Posterior vena cava (tissue), 2 donors: Measurements from ENCODE around the gene ADAMTS13. TPM values are rescaled to one million over a fixed set of nuclear protein-coding genes. Genes with fewer than 3 reads are reported as not detected.
A peak's percentile ranks its signal among the peaks of the same experiment; 100 is the strongest.

Source experiments
- DNase-seq: peaks from one replicate; pipeline ENCODE4 v3.0.0-alpha.2; 2020; ENCODE audit warnings: low spot score
- intact Hi-C, 2 donors: fragments of 100-400 bp; cut with DNase I; formaldehyde crosslinking; loops; one replicate each; pipeline versions ENCODE4 v1.14.1 to v1.14.2; 2022 to 2023
- total RNA-seq, 2 donors: library from RNA; stranded (reverse); fragmentation: NEBNext Ultra II Directional; extraction: Animal tissue kit (Norgen Biotek cat#: 25700); gene quantifications; one replicate each; pipeline ENCODE4 v1.2.1, GENCODE V29; 2021
- donor health status: DM: yes; HTN: yes; CAD: no.
- donor health status: DM: yes; HTN: yes; CAD: no.

Gene ADAMTS13
- total RNA-seq, 2 donors from 2014 or later = 0.48 to 1.8 TPM

DNA sequence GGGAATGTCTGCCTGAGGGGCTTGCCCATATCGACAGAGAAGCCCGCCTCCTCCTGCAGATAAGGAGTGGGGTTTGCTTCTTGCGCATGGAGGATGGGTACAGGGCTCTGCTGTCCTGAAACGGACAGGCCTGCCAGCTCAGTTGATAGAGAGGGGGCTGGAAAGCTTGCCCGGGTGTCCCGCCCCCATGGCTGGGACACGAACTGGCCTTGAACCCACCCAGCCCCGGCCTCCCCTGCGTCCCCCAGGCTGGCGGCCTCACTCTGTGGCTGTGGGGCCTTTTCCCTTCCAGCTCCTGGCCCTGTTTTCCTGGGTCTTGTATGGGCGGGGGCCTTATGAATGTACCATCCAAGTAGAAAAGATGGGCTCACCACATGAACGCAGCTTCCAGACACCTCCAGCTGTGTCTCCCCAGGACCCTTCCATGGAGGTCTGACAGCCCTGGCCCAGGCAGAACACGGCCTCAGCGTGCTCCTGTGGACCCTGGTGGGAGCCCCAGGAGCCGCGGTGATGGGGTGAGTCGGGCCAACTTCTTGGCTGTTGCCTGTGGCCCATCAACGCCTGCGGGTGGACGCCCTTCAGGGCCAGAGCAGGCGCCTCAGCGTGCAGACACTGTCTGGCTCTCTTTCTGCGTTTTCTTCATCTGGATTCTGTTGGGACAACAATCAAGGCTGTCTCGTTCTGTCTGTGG, 72.6 kb downstream of the ADAMTS13 start:
- peak; percentile 69 for DNase-seq
- intact Hi-C loops = loop anchor here in 1 of 2 donors (5.0 kb wide), 1 partner anchor 312 kb away; no protein-coding TSS in a partner anchor

DNA sequence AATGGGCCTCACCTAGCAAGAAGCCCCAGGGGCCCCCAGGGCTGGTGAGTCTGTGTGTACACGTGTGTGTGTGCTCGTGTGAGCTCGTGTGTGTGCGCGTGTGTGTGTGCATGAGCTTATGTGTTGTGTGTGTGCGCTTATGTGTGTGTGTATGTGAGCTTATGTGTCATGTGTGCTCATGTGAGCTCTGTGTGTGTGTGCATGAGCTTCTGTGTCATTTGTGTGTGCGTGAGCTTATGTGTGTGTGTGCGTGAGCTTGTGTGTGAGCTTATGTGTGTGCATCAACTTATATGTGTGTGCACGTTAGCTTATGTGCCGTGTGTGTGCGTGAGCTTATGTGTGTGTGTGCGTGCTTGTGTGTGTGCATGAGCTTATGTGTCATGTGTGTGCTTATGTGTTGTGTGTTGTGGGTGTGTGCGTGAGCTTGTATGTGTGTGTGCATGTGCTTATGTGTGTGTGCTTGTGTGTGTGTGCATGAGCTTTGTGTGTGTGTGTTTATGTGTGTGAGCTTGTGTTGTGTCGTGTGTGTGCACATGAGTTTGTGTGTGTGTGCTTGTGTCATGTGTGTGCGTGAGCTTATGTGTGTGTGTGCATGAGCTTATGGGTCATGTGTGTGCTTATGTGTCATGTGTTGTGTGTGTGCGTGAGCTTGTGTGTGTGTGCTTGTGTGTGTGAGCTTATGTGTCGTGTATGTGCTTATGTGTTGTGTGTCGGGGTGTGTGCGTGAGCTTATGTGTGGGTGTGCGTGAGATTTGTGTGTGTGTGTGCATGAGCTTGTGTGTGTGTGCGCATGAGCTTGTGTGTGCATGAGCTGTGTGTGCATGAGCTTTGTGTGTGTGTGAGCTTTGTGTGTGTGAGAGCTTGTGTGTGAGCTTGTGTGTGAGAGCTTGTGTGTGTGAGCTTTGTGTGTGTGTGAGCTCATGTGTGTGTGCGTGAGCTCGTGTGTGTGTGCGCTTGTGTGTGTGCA, 73.4 kb downstream of the ADAMTS13 start:
- peak; percentile 53 for DNase-seq
- intact Hi-C loops = no loop called here

DNA sequence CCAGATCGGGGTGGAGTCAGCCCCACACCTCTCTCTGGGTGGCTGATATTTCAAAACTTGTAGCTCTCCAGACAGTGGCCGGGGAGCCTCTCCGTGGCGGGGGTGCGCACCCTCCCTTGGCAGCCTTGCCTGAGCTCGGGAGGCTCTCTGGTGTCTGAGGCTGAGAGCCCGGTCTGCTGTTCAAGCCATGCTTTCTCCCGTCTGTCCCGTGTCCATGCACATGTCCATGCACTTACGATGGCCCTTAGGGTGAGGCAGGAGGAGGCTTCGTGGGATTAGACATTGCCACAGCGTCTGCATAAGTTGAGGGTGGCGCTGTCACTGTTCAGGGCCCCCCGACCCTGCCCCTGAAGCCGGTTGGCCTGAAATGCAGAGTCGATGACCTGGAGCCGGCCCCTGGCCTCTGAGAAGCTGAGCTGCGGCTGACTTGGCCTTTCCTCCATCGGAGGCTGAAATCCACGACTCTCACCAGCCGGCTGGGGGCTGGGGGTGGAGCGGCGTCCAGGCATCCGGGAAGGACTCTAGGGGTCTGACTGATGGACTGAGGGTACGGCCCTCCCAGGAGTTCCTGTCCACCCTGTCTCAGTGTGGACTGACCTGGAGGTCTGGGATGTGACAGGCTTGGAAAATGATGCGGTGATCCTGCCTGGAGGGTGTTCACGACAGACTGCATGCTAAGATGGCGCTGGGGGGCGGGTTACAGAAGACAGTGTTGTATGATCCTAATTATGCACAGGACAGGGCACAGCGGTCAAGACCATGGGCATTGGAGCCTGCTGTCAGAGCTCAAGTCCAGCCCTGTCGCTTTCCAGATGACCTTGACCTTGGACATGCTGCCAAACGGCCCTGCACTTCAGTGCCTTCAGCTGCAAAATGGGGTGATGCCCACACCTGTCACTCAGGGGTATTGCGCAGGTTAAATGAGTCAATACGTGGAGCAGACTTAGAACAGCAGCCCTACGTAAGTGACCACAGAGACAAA, 75.0 kb downstream of the ADAMTS13 start:
- intact Hi-C loops = no loop called here

DNA sequence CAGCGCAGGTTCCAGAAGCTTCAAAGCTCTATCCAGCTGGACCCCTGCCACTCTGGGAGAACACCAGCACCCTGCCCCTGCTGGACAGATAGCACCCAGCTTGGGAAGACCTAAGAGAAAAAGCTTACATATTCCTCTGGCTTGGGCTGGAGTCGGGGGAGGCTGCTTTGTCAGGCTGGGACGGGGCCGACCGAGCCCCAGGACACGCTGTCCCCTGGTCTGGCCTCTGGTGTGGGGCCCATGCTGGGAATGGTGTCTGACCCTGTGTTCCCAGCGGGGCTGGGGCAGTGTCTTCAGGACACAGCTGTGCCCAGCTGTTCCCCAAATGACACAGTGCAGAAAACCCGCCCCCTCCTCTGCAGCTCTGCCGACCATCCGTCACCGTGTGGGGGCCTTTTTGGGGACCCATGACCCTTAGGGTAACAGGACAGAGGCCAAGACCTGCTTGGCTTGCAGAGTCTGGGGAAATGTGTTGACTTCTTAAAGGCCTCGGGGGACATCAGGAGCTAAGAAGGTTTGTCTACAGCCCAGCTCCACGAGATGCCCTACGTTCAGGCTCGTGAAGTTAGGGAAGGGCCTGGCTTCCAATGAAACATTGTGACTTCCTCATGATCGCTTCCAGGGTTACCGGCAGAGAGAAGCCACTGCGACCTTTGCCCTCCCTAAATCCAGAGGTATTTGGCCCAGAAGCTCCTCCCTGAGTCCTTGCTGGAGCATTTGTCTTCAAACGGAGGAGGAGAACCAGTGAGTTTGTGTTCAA, 77.1 kb downstream of the ADAMTS13 start:
- intact Hi-C loops = no loop called here
- DNase-seq = no peak

More for the DNA sequence above, 75.0 kb downstream of the ADAMTS13 start:
- DNase-seq = peak; percentile 69

DNA sequence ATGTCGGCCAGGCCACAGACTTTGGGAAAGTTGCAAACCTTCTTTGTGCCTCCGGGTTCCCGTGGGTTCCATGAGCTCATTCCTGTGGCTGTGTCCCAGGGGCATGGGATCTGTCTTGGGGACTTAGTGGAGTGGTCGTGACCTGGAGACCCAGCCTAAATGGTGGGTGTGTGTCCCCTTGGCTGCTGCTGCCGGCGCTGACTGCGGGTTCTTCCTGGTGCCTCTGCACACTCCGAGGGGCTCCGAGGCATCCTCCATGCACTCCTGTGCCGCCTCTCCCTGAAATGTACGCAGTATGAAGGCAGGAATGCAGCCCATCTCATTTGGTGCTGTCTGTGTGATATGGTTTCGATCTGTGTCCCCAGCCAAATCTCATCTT, 77.7 kb downstream of the ADAMTS13 start:
- intact Hi-C loops = no loop called here
- DNase-seq = no peak

DNA sequence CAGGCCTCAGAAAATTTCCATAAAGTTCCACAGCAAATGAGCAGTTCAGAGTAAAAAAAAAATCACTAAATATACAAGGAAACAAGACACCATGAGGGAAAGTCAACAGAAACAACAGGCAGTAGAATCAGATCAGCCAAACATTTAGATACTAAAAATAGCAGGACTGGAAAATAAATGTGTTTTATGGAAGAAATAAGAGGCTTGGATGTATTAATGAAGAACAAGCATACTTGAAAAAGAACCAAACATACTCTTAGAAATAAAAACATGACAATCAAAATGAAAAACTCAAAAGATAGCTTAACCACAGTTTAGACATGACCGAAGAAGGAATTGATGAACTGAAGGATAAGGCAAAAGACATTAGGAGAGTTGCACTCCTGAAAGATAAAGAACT, 79.9 kb downstream of the ADAMTS13 start:
- DNase-seq = no peak
- intact Hi-C loops = no loop called here

DNA sequence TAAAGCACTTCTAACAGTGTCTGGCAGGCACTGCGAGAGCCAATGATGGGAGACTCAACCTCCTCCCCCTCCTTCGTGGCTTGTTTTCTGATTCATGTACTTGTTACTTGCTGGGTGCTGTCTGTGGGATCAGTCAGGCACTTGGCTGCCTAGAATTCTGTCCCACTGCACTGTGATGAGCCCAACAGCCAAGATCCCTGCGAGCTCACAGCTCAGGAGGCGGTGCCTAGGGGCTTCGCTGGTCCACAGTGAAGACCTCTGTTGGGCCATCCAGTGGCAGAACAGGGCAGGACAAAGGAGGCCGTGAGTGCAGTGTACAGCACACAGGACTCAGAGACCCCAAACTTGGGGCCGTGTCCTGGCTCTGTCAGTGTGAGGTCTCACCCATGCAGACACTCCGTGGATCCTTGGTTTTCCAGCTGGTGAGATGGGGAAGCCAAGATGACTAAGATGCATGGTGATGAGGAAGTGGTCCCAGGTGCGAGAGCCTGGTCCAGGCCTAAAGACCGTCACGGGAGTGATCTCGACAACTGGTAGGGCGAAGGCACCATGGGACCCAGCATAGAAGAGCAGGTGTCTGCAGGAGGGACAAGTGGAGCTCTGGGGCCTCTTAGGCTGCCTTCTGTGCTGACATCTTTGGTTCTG, 83.1 kb downstream of the ADAMTS13 start:
- DNase-seq = no peak
- intact Hi-C loops = no loop called here

DNA sequence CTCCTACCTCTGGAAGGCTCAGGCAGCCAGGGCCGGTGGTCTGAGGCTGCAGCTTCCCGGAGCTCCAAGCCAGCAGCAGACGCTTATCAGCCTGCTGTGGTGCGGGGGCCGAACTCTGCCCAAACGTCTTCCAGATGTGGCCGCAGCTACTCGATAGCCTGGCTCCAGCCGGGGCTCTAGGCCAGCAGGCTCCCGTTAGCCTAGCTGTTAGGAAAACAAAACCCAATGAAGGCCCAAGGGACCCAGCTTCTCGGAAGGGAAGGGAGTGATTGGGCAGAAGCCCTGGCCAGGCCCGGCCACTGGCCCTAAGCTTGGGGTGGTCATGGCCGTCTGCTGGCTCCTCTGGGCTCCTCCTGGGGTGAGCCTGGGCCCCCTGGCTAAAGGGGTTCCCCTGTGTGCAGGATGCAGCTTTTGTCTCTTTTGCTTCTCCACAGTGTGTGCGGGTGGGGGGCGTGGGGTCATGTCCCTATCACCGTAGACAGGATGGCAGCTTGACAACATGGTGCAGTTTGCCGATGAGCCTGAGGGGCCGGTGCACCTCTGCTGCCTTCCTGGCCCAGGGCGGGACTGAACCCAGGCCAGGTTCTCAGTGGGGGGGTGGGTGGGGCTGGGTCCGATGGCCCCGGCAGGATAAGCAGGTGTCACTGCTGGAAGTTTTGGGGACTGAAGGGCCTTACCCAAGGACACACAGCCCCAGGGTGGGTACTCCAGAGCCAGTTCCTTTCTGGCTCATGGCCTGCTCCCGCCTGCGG, 83.9 kb downstream of the ADAMTS13 start:
- intact Hi-C loops = no loop called here
- peak; percentile 94 for DNase-seq

DNA sequence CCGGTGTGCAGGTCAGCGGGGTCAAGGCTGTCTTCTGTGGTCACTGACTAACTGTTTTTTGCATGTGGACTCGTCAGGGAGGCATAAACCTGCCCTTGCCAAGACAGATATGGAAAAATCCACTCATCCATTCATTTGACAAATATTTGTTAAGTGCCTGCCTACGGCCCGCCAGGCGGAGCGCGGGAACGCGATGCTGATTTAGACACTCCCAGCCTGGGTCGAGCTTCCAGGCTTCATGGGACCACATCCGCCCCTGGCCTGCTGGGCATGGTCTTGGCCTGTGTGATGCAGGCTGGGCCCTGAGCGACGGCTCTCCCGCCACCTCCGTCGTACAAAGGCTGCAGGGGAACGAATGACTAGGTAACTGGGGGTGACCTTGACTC, 84.5 kb downstream of the ADAMTS13 start:
- peak; percentile 94 for DNase-seq
- intact Hi-C loops = no loop called here

DNA sequence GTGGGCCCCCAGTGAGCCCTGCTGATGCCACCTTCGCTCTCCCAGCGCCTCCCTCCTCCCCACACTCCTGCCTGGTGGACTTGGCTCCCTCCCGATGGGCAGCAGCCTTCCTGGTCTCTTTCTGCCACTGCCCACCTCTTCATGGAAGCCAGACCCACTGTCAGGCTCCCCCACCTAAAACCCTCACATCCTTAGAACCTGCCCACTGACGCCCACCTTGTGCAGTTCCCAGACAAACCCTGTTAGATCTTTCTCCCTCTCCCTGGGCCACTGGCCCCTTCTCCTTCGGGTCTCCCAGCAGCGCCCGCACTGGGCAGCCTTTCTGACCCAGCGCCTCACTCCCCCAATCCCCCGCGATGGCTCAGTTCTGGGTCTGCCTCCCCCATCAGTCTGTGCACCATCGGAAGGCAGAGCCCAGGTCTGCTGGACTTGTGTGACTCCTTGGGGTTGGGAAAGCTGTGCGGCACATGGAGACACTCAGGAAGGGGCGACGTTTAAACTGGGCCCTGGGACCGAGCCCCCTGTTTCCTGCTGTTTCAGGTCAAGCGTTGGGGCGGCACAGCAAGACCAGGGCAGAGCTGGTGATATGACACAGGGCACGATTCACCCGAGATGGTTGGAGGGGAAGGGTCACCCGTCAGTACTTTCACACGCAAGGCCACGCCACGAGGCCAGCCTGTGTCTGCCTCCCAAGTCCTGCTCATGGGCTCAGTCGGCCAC, 85.2 kb downstream of the ADAMTS13 start:
- intact Hi-C loops = no loop called here

DNA sequence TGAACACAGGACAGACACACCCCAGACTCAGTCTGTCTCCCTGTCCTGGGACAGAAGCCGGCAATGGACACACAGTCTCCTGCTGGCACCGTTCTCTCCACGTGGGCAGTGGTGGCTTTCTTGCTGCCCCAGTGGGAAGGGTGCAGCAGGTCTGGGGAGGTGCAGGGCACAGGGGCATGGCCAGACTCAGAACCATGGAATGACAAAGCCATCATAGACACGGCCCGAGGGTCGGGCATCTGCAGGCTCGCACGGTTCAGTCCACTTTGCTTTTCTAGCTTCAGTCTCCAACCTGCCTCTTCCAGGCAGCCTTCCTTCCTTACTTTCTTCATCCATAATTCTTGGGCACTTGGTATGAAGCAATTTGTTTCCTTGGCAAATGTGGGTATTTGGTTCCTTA, 85.9 kb downstream of the ADAMTS13 start:
- DNase-seq = no peak
- intact Hi-C loops = no loop called here

More for the DNA sequence above, 85.2 kb downstream of the ADAMTS13 start:
- DNase-seq = no peak

Other genes with a start within 250 kb of the ADAMTS13 start
- not detected for gene OBP2B, start 213.1 kb upstream of the ADAMTS13 start, total RNA-seq
- gene ABO, start 147.2 kb upstream of the ADAMTS13 start, total RNA-seq = 1 to 10 TPM; 1.5 to 2.1 TPM
- 10 to 100 TPM; 11.5 to 12.0 TPM for gene SURF6, start 86.2 kb upstream of the ADAMTS13 start, total RNA-seq
- gene MED22, start 74.2 kb upstream of the ADAMTS13 start, total RNA-seq = 10 to 100 TPM; 28.6 to 28.9 TPM
- 1,000 to 10,000 TPM; 1,252 to 1,287 TPM for gene RPL7A, start 74.1 kb upstream of the ADAMTS13 start, total RNA-seq
- 10 to 100 TPM; 27.7 to 30.2 TPM for gene SURF1, start 65.9 kb upstream of the ADAMTS13 start, total RNA-seq
- 10 to 100 TPM; 11.8 to 12.0 TPM for gene SURF2, start 65.8 kb upstream of the ADAMTS13 start, total RNA-seq
- 100 to 1,000 TPM; 130 TPM for gene SURF4, start 46.3 kb upstream of the ADAMTS13 start, total RNA-seq
- 1 to 10 TPM in 1 of 2 donors, under 1 TPM in 1; 0.57 to 1.2 TPM for gene STKLD1, start 46.0 kb upstream of the ADAMTS13 start, total RNA-seq
- 10 to 100 TPM; 10.4 to 11.1 TPM for gene REXO4, start 4.4 kb upstream of the ADAMTS13 start, total RNA-seq
- gene CACFD1, start 37.6 kb downstream of the ADAMTS13 start, total RNA-seq = 10 to 100 TPM; 11.7 to 13.4 TPM
- gene SLC2A6, start 56.7 kb downstream of the ADAMTS13 start, total RNA-seq = 1 to 10 TPM; 3.2 to 4.0 TPM
- gene MYMK, start 102.6 kb downstream of the ADAMTS13 start, total RNA-seq = not detected
- gene ADAMTSL2, start 112.3 kb downstream of the ADAMTS13 start, total RNA-seq = 10 to 100 TPM in 1 of 2 donors, 1 to 10 TPM in 1; 5.5 to 11.3 TPM
- gene FAM163B, start 187.0 kb downstream of the ADAMTS13 start, total RNA-seq = not detected
- not detected for gene DBH, start 214.0 kb downstream of the ADAMTS13 start, total RNA-seq